ENCODE measurements around the gene POLDIP3. TPM values are rescaled to one million over a fixed set of nuclear protein-coding genes. Genes with fewer than 3 reads are reported as not detected.
"Not testable (repeated sequence)": the region's sequence is repeated elsewhere in the genome, so short reads cannot be mapped to it uniquely, and the experiment has no call there.

POLDIP3 gene
- total and polyA plus RNA-seq, 2 donors (not counting 3 experiments of a cell fraction or from before 2014, with no cell fraction given): 29.3 to 60.4 TPM

DNA sequence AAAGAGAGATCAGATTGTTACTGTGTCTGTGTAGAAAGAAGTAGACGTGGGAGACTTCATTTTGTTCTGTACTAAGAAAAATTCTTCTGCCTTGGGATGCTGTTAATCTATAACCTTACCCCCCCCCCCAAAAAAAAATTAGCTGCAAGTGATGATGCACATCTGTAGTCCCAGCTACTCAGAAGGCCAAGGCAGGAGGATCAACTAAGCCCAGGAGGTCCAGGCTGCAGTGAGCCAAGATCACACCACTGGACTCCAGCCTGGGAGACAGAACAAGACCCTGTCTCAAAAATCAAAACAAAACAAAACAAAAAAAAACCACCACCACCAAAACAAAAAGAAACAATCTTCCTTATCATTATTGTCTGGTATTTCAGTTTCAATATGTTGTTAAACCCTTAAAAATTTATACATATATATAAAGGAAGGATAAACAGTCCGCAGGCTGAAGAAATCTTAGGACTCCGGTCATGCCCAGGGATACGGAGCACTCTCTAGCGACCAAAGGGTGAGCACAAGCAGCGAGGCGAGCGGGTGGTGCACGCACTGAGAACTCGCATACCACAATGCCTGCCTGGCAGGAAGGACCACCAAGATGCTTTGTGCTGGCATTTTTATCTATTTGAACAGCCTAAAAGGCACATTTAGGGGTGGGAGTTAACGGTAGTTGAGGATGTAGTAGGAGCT lies 6.4 kb downstream of the POLDIP3 start:
- TF ChIP-seq, protein P1, sequence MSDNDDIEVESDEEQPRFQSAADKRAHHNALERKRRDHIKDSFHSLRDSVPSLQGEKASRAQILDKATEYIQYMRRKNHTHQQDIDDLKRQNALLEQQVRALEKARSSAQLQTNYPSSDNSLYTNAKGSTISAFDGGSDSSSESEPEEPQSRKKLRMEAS (IDR thresholded peaks at IDR 0.05; ENCODE audit: insufficient read depth, insufficient read length): no peak
- TF ChIP-seq POLR2AphosphoS5 (IDR thresholded peaks at IDR 0.05; ENCODE audit: insufficient read depth, low read depth, low read length) (no peak), EZH2 (IDR thresholded peaks at IDR 0.05; ENCODE audit: borderline replicate concordance, low read depth, low read length, severe bottlenecking) (no peak), GATA2 (IDR thresholded peaks at IDR 0.05; ENCODE audit: insufficient read depth, insufficient read length, low read depth, low read length) (no peak), POLR2A (IDR thresholded peaks at IDR 0.05; ENCODE audit: low read depth, low read length) (no peak), JUN (IDR thresholded peaks at IDR 0.05; ENCODE audit: borderline replicate concordance, insufficient read depth, insufficient read length, low read depth) (no peak), FOS (IDR thresholded peaks at IDR 0.05; ENCODE audit: borderline replicate concordance, insufficient read depth, low read length) (no peak), MYC (IDR thresholded peaks at IDR 0.05; ENCODE audit: low read depth, low read length) (no peak)
- TF ChIP-seq, protein P2, sequence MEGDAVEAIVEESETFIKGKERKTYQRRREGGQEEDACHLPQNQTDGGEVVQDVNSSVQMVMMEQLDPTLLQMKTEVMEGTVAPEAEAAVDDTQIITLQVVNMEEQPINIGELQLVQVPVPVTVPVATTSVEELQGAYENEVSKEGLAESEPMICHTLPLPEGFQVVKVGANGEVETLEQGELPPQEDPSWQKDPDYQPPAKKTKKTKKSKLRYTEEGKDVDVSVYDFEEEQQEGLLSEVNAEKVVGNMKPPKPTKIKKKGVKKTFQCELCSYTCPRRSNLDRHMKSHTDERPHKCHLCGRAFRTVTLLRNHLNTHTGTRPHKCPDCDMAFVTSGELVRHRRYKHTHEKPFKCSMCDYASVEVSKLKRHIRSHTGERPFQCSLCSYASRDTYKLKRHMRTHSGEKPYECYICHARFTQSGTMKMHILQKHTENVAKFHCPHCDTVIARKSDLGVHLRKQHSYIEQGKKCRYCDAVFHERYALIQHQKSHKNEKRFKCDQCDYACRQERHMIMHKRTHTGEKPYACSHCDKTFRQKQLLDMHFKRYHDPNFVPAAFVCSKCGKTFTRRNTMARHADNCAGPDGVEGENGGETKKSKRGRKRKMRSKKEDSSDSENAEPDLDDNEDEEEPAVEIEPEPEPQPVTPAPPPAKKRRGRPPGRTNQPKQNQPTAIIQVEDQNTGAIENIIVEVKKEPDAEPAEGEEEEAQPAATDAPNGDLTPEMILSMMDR (IDR thresholded peaks at IDR 0.05; ENCODE audit: extremely low read depth in 1 of 2, insufficient read depth in 1 of 2, low read depth in 1 of 2, low read length in 2 of 2): no peak
- H3K4me3 ChIP-seq (replicated peaks in 1 of 3; ENCODE audit: insufficient read depth in 1 of 3, low read depth in 1 of 3, low read length in 3 of 3): no peak overlapping the region
- FAIRE-seq (no peak), DNase-seq (ENCODE audit: low read depth, low spot score) (no peak)
- POLR2A ChIA-PET: interaction anchor here (1.0 kb wide), 1 partner anchor 42 kb away, joined by 9 read pairs; no protein-coding TSS in a partner anchor
- H3K9me3 ChIP-seq (replicated peaks; ENCODE audit: control insufficient read depth, insufficient read depth, low read length): no peaks in the 10 kb centered on the region
- intact Hi-C loops (cut with micrococcal nuclease) (no loop called here), dilution Hi-C loops (cut with MboI; ENCODE audit: extremely low pct_ligation_motif_present, low sequenced_read_pairs) (no loop called here)
- H2AFZ ChIP-seq (ENCODE audit: low read depth, low read length): no peak overlapping the region
- CTCF ChIA-PET: interaction anchor here (0.9 to 1.2 kb wide), 2 partner anchors 9 to 23 kb away, joined by 5 to 6 read pairs; no protein-coding TSS in a partner anchor
- peak overlapping the region; percentile 1 for H3K27ac ChIP-seq (ENCODE audit: insufficient read depth, low read depth, low read length)
- no peak overlapping the region for H3K4me2 ChIP-seq (ENCODE audit: insufficient read depth, low read length)
- H3K9me1 ChIP-seq (replicated peaks; ENCODE audit: control insufficient read depth, extremely low read depth, insufficient read depth, low read length): no peaks in the 10 kb centered on the region
- H3K79me2 ChIP-seq (ENCODE audit: control insufficient read depth, insufficient read depth, low read length): peaks cover 88% of the 10 kb centered on the region
- no peak overlapping the region for H3K9ac ChIP-seq (replicated peaks; ENCODE audit: extremely low read depth, insufficient read depth, low read length)
- H3K36me3 ChIP-seq (ENCODE audit: control insufficient read depth in 2 of 2, extremely low read depth in 1 of 2, insufficient read depth in 2 of 2, low read length in 2 of 2): peaks cover 0 to 4% of the 10 kb centered on the region in 2 experiments
- H4K20me1 ChIP-seq (replicated peaks; ENCODE audit: control insufficient read depth, extremely low read depth, insufficient read depth, low read length): no peaks in the 10 kb centered on the region
- peaks cover 26% of the 10 kb centered on the region for H3K4me1 ChIP-seq (ENCODE audit: control insufficient read depth, extremely low read depth, insufficient read depth, low read length)
- BruUV-seq (replicated peaks): no TSS peak
- no peaks in the 10 kb centered on the region for H3K27me3 ChIP-seq (ENCODE audit: control insufficient read depth in 2 of 2, insufficient read depth in 2 of 2, low read length in 2 of 2)

DNA sequence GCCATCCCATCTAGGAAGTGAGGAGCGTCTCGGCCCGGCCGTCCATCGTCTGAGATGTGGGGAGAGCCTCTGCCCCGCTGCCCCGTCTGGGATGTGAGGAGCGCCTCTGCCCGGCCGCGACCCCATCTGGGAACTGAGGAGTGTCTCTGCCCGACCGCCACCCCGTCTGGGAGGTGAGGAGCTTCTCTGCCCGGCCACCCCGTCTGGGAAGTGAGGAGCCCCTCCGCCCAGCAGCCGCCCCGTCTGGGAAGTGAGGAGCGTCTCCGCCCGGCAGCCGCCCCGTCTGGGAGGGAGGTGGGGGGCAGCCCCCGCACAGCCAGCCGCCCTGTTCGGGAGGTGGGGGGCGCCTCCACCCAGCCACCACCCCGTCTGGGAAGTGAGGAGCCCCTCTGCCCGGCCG lies 7.0 kb downstream of the POLDIP3 start:
- DNase-seq (ENCODE audit: low read depth, low spot score); H3K4me3 ChIP-seq (replicated peaks in 1 of 3; ENCODE audit: insufficient read depth in 1 of 3, low read depth in 1 of 3, low read length in 3 of 3); H3K9me1 ChIP-seq (replicated peaks; ENCODE audit: control insufficient read depth, extremely low read depth, insufficient read depth, low read length); H2AFZ ChIP-seq (ENCODE audit: low read depth, low read length); CTCF ChIA-PET; dilution Hi-C loops (cut with MboI; ENCODE audit: extremely low pct_ligation_motif_present, low sequenced_read_pairs); H3K36me3 ChIP-seq (ENCODE audit: control insufficient read depth in 2 of 2, extremely low read depth in 1 of 2, insufficient read depth in 2 of 2, low read length in 2 of 2); H4K20me1 ChIP-seq (replicated peaks; ENCODE audit: control insufficient read depth, extremely low read depth, insufficient read depth, low read length); H3K9ac ChIP-seq (replicated peaks; ENCODE audit: extremely low read depth, insufficient read depth, low read length); H3K27me3 ChIP-seq (ENCODE audit: control insufficient read depth in 2 of 2, insufficient read depth in 2 of 2, low read length in 2 of 2); H3K4me2 ChIP-seq (ENCODE audit: insufficient read depth, low read length); POLR2A ChIA-PET; intact Hi-C loops (cut with micrococcal nuclease); H3K27ac ChIP-seq (ENCODE audit: insufficient read depth, low read depth, low read length); BruUV-seq (replicated peaks); H3K9me3 ChIP-seq (replicated peaks; ENCODE audit: control insufficient read depth, insufficient read depth, low read length); FAIRE-seq: not testable (repeated sequence)
- Histone ChIP-seq H3K4me1 (ENCODE audit: control insufficient read depth, extremely low read depth, insufficient read depth, low read length) (peaks cover 19% of the 10 kb centered on the region), H3K79me2 (ENCODE audit: control insufficient read depth, insufficient read depth, low read length) (peaks cover 88% of the 10 kb centered on the region)
